Uterus (tissue), 2 donors: Measurements from ENCODE around the gene PSMC3.

Experiments used
- CTCF ChIP-seq, 4 experiments: fragments of 200-600 bp in 2 of 4; fragments of 450-650 bp in 2 of 4; sonication (generic) in 2 of 4; IDR thresholded peaks; one replicate each; pipeline ENCODE4 v1.5.1; 2016 to 2019; ENCODE audit warnings: antibody characterized with exemption in 4 of 4, mild to moderate bottlenecking in 2 of 4, moderate library complexity in 1 of 4
- POLR2A ChIP-seq, 2 donors: fragments of 450-650 bp; IDR thresholded peaks; one replicate each; pipeline ENCODE4 v1.6.1; 2016; ENCODE audit warnings: antibody characterized with exemption in 2 of 2, mild to moderate bottlenecking in 1 of 2, moderate library complexity in 1 of 2

- no peak for TF ChIP-seq CTCF (IDR thresholded peaks at IDR 0.05)
- TF ChIP-seq POLR2A (IDR thresholded peaks at IDR 0.05): peak in 1 of 2 donors; percentile 63
Observed at GRCh38 chr11:47399860-47400767, 26.1 kb downstream of the PSMC3 start.
